ENCODE measurements around the gene DYSF.

DNA sequence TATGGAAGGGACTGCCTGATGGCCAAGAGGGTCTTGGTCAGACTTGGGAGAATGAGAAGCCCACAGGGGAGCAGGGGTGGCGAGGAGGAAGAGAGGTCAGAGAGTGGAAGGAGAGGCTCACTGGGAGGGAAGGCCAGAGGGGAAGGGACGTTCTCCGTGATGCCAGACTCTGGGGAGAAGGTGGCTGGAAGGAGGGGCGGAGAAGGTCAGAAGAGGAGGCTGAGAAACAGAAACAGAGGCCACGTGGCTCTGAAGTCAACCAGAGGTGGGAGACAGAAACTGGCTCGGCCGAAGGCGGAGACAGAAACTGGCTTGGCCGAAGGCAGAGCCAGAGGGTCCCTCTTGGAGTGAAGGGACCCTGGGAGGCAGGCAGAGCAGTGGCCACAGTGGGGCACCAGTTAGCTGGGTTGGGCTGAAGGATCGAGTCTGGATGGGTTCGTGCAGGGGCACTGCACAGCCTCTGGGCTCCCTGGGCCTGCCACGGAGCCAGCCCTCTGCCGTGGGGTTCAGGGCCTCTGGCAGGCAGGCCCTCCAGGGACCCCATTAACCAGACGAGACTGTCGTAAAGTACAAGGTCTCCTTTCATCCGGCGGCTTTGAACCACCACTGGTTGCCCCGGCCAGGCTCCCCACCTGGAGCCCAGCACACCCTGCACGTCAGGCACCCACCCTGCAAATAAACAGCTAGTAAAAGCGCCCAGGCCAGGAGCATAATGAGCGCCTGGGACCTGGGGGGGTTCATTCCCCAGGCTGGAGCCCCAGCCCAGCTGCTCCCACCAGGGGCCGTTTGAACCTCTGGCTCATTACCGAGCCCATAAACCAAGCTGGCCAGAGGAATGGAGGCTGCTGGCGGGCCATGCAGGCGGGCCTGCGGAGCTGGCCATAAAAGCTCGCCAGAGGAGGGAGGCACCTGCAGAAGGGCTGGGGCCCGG is 218.8 kb downstream of the DYSF start:
- TF ChIP-seq POLR2A (IDR thresholded peaks at IDR 0.05) (no peak), POLR2AphosphoS5 (IDR thresholded peaks at IDR 0.05) (no peak)
- TF ChIP-seq, protein P1, sequence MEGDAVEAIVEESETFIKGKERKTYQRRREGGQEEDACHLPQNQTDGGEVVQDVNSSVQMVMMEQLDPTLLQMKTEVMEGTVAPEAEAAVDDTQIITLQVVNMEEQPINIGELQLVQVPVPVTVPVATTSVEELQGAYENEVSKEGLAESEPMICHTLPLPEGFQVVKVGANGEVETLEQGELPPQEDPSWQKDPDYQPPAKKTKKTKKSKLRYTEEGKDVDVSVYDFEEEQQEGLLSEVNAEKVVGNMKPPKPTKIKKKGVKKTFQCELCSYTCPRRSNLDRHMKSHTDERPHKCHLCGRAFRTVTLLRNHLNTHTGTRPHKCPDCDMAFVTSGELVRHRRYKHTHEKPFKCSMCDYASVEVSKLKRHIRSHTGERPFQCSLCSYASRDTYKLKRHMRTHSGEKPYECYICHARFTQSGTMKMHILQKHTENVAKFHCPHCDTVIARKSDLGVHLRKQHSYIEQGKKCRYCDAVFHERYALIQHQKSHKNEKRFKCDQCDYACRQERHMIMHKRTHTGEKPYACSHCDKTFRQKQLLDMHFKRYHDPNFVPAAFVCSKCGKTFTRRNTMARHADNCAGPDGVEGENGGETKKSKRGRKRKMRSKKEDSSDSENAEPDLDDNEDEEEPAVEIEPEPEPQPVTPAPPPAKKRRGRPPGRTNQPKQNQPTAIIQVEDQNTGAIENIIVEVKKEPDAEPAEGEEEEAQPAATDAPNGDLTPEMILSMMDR (IDR thresholded peaks at IDR 0.05): no peak

Data from transverse colon (tissue), 4 donors.